ENCODE measurements around the gene LCN6. TPM values are rescaled to one million over a fixed set of nuclear protein-coding genes. Genes with fewer than 3 reads are reported as not detected.

Gene LCN6
- total RNA-seq, 4 donors from 2014 or later, result 14.2 to 70.0 (median 42.9) TPM

GRCh38 chr9:136740069-136740468 lies 8.3 kb downstream of the LCN6 start:
- Histone ChIP-seq H3K9me3 (no peaks in the 10 kb centered on the region), H3K27me3 (peaks cover 0 to 44% of the 10 kb centered on the region in 2 donors), H3K4me3 (no peak overlapping the region), H3K27ac (no peak overlapping the region), H3K4me1 (peaks cover 0 to 31% (median 12%) of the 10 kb centered on the region in 4 donors), H3K36me3 (no peaks in the 10 kb centered on the region)
- WGBS, 2 donors, result 83 to 85% methylated on average over 5 to 11 of the region's 11 CpGs
- TF ChIP-seq EP300 (IDR thresholded peaks at IDR 0.05) (no peak), POLR2A (IDR thresholded peaks at IDR 0.05) (no peak), CTCF (IDR thresholded peaks at IDR 0.05) (no peak)
- no peak for DNase-seq (ENCODE audit: low spot score in 2 of 2)

- Histone ChIP-seq H3K4me3 (no peak overlapping the region), H3K36me3 (no peaks in the 10 kb centered on the region), H3K27me3 (peaks cover 0 to 42% of the 10 kb centered on the region in 2 donors), H3K9me3 (no peaks in the 10 kb centered on the region), H3K4me1 (peaks cover 0 to 31% (median 12%) of the 10 kb centered on the region in 4 donors), H3K27ac (no peak overlapping the region)
- TF ChIP-seq POLR2A (IDR thresholded peaks at IDR 0.05), result no peak
- TF ChIP-seq EP300 (IDR thresholded peaks at IDR 0.05), result no peak
- no peak for TF ChIP-seq CTCF (IDR thresholded peaks at IDR 0.05)
- WGBS, 2 donors, result 82% methylated on average over 23 of the region's 23 CpGs
- DNase-seq (ENCODE audit: low spot score in 2 of 2), result no peak
Observed at GRCh38 chr9:136739509-136739908, 8.8 kb downstream of the LCN6 start.

- no peak for DNase-seq (ENCODE audit: low spot score in 2 of 2)
- Histone ChIP-seq H3K27me3 (peaks cover 0 to 39% of the 10 kb centered on the region in 2 donors), H3K4me1 (peaks cover 0 to 31% (median 12%) of the 10 kb centered on the region in 4 donors), H3K4me3 (no peak overlapping the region), H3K27ac (no peak overlapping the region), H3K9me3 (no peaks in the 10 kb centered on the region), H3K36me3 (no peaks in the 10 kb centered on the region)
- WGBS, 2 donors, result 87 to 94% methylated on average over 20 of the region's 20 CpGs
- TF ChIP-seq POLR2A (IDR thresholded peaks at IDR 0.05) (no peak), EP300 (IDR thresholded peaks at IDR 0.05) (no peak), CTCF (IDR thresholded peaks at IDR 0.05) (no peak)
Observed at GRCh38 chr9:136738960-136739359, 9.4 kb downstream of the LCN6 start.

- H3K36me3 ChIP-seq, result no peaks in the 10 kb centered on the region
- no peak overlapping the region for H3K4me3 ChIP-seq
- 76 to 87% methylated on average over 15 to 18 of the region's 21 CpGs for WGBS, 2 donors
- DNase-seq (ENCODE audit: low spot score in 2 of 2), result no peak
- H3K27me3 ChIP-seq, result peaks cover 0 to 9% of the 10 kb centered on the region in 2 donors
- TF ChIP-seq EP300 (IDR thresholded peaks at IDR 0.05) (no peak), CTCF (IDR thresholded peaks at IDR 0.05) (no peak), POLR2A (IDR thresholded peaks at IDR 0.05) (no peak)
- H3K9me3 ChIP-seq, result no peaks in the 10 kb centered on the region
- H3K4me1 ChIP-seq, result peaks cover 0 to 3% (median under 1%) of the 10 kb centered on the region in 4 donors
- H3K27ac ChIP-seq, result no peak overlapping the region
Observed at GRCh38 chr9:136735812-136736480, 12.4 kb downstream of the LCN6 start.

- Histone ChIP-seq H3K4me1 (peaks cover 0 to 1% (median 0%) of the 10 kb centered on the region in 4 donors), H3K27me3 (no peaks in the 10 kb centered on the region), H3K27ac (no peak overlapping the region), H3K9me3 (no peaks in the 10 kb centered on the region), H3K36me3 (no peaks in the 10 kb centered on the region), H3K4me3 (no peak overlapping the region)
- TF ChIP-seq CTCF (IDR thresholded peaks at IDR 0.05), result no peak
- TF ChIP-seq EP300 (IDR thresholded peaks at IDR 0.05), result no peak
- TF ChIP-seq POLR2A (IDR thresholded peaks at IDR 0.05), result no peak
- DNase-seq (ENCODE audit: low spot score in 2 of 2), result no peak
- WGBS, 2 donors, result 75 to 79% methylated on average over 12 of the region's 12 CpGs
Observed at GRCh38 chr9:136734837-136735496, 13.4 kb downstream of the LCN6 start.
